ENCODE data around the gene MACO1.
"Not testable (repeated sequence)": the region's sequence is repeated elsewhere in the genome, so short reads cannot be mapped to it uniquely, and the experiment has no call there.

- TF ChIP-seq CTCF (IDR thresholded peaks at IDR 0.05; ENCODE audit: low read depth, low read length, poor library complexity, severe bottlenecking); EZH2phosphoT487 (IDR thresholded peaks at IDR 0.05; ENCODE audit: borderline replicate concordance, low read length): not testable (repeated sequence)
Observed at GRCh38 chr1:25398079-25398478, 32.6 kb upstream of the MACO1 start.

Measured in DOHH2 (cell line).